ENCODE data around the gene TACC3.

GRCh38 chr4:1676605-1677525 is 44.5 kb upstream of the TACC3 start:
- TF ChIP-seq CTCF (IDR thresholded peaks at IDR 0.05) (no peak), POLR2A (IDR thresholded peaks at IDR 0.05) (no peak)

All from esophagus squamous epithelium (tissue), 4 donors.